T-helper 1 cell (primary cell): Measurements from ENCODE around the gene SHMT1.

Experiments used
- DNase-seq, 5 donors: peaks; one replicate each; pipeline ENCODE4 v3.0.0-alpha.2; 2012 to 2020

The SHMT1 gene

GRCh38 chr17:18281788-18282187, 81.6 kb downstream of the SHMT1 start:
- no peak for DNase-seq

DNA sequence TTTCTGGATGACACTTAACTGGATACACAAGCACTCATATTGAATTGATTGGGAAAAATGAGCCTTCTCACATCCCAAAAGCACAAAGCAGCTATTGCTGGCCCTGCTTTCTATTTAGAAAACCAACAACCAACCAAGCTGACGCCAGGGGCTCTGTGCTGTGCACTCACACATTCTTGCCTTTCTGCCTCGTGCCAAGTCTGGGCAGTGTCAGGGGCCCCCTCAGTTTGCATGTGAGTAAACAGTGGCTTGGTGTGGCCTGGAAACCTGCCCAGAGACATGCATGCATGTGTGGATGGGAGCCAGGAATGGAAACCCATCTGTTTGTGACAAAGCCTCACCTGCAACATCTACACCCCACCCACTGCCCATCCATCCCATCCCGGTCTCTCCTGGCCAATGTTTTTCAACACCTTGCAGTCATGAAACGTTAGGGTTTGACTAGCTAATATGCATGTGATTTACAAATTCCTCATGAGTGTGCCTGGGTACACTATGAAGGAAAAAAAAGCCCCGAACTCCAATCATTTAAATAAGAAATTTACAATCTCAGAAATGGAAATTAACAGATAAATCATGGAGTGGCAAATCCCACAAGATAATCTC, 82.5 kb downstream of the SHMT1 start:
- DNase-seq, result no peak

- DNase-seq, result no peak
Observed at GRCh38 chr17:18280249-18280648, 83.1 kb downstream of the SHMT1 start.

- no peak for DNase-seq
Observed at GRCh38 chr17:18278867-18279266, 84.5 kb downstream of the SHMT1 start.
